Stimulated activated CD4-positive, alpha-beta T cell treated with anti-CD3 and anti-CD28 coated beads, Interleukin-1b, Interleukin-23, amount 100 ng/mL, for 48 hours (primary cell): ENCODE results near the gene GMNN.
"Not testable (repeated sequence)": the region's sequence is repeated elsewhere in the genome, so short reads cannot be mapped to it uniquely, and the experiment has no call there.

Experiments
- DNase-seq: peaks from one replicate; pipeline ENCODE4 v3.0.0-alpha.2; 2020

The GMNN gene

GRCh38 chr6:24763578-24763977 is 11.2 kb upstream of the GMNN start:
- no peak for DNase-seq

GRCh38 chr6:24764833-24765828 is 9.6 kb upstream of the GMNN start:
- not testable (repeated sequence) for DNase-seq

GRCh38 chr6:24765968-24766367 is 8.8 kb upstream of the GMNN start:
- not testable (repeated sequence) for DNase-seq

- no peak for DNase-seq
These were observed 7.9 kb upstream of the GMNN start for GRCh38 chr6:24766680-24767462.

GRCh38 chr6:24768361-24768760 is 6.4 kb upstream of the GMNN start:
- no peak for DNase-seq

GRCh38 chr6:24775520-24776058 is 852 bp downstream of the GMNN start:
- peak; percentile 51 for DNase-seq

GRCh38 chr6:24777227-24777626 is 2.5 kb downstream of the GMNN start:
- no peak for DNase-seq

GRCh38 chr6:24778121-24778520 is 3.4 kb downstream of the GMNN start:
- DNase-seq = no peak

- no peak for DNase-seq
These were observed 4.1 kb downstream of the GMNN start for GRCh38 chr6:24778878-24779277.

- DNase-seq = no peak
These were observed 4.8 kb downstream of the GMNN start for GRCh38 chr6:24779416-24780016.

- no peak for DNase-seq
These were observed 5.5 kb downstream of the GMNN start for GRCh38 chr6:24780206-24780605.

- DNase-seq = peak; percentile 14
These were observed 13.4 kb downstream of the GMNN start for GRCh38 chr6:24788031-24788665.

- DNase-seq = no peak
These were observed 20.4 kb downstream of the GMNN start for GRCh38 chr6:24795106-24795505.

GRCh38 chr6:24796616-24797290 is 22.0 kb downstream of the GMNN start:
- peak; percentile 7 for DNase-seq

GRCh38 chr6:24797596-24798216 is 23.0 kb downstream of the GMNN start:
- no peak for DNase-seq

- DNase-seq = no peak
These were observed 24.2 kb downstream of the GMNN start, which contains the start of gene ARMH2 for GRCh38 chr6:24798740-24799540. Gene ARMH2 (minus strand): TSS chr6:24798917. CDS start chr6:24798857, 60 bp downstream.

GRCh38 chr6:24799541-24799915 is 24.8 kb downstream of the GMNN start:
- DNase-seq = no peak

- DNase-seq = no peak
These were observed 27.7 kb downstream of the GMNN start for GRCh38 chr6:24802271-24803059.

GRCh38 chr6:24807584-24807983 is 32.8 kb downstream of the GMNN start:
- no peak for DNase-seq

- DNase-seq = no peak
These were observed 35.0 kb downstream of the GMNN start for GRCh38 chr6:24809728-24810127.
